HG03135 (cell line): ENCODE results near the gene FAM186B.

ENCODE experiments used
- ATAC-seq: cut with Tn5 transposase; IDR thresholded peaks from one replicate; pipeline ENCODE4 v1.9.1; 2021; ENCODE audit warnings: mild to moderate bottlenecking, moderate library complexity; ENCODE audit not compliant: unreplicated experiment

FAM186B gene

GRCh38 chr12:49609875-49610154 is 4.4 kb upstream of the FAM186B start:
- no peak for ATAC-seq

- ATAC-seq, result no peak
These were observed 3.8 kb upstream of the FAM186B start for GRCh38 chr12:49609059-49609874.

- no peak for ATAC-seq
These were observed 583 bp downstream of the FAM186B start for GRCh38 chr12:49604856-49605255.

GRCh38 chr12:49603721-49604120 is 1.7 kb downstream of the FAM186B start:
- ATAC-seq, result no peak

- no peak for ATAC-seq
These were observed 5.5 kb downstream of the FAM186B start for GRCh38 chr12:49599961-49600360.

- ATAC-seq, result no peak
These were observed 6.9 kb downstream of the FAM186B start for GRCh38 chr12:49598527-49598926.

- no peak for ATAC-seq
These were observed 16.5 kb downstream of the FAM186B start for GRCh38 chr12:49588721-49589516.

GRCh38 chr12:49588281-49588680 is 17.2 kb downstream of the FAM186B start:
- ATAC-seq, result no peak

GRCh38 chr12:49587174-49587908 is 18.1 kb downstream of the FAM186B start:
- no peak for ATAC-seq

GRCh38 chr12:49585477-49586459 is 19.7 kb downstream of the FAM186B start:
- ATAC-seq, result no peak

- ATAC-seq, result no peak
These were observed 20.8 kb downstream of the FAM186B start for GRCh38 chr12:49584591-49584990.

- no peak for ATAC-seq
These were observed 21.9 kb downstream of the FAM186B start for GRCh38 chr12:49583366-49584094.

GRCh38 chr12:49582850-49583249 is 22.6 kb downstream of the FAM186B start:
- no peak for ATAC-seq

GRCh38 chr12:49582201-49582600 is 23.2 kb downstream of the FAM186B start:
- no peak for ATAC-seq

GRCh38 chr12:49580572-49581535 is 24.6 kb downstream of the FAM186B start:
- ATAC-seq, result no peak

- no peak for ATAC-seq
These were observed 26.8 kb downstream of the FAM186B start for GRCh38 chr12:49578471-49579112.

GRCh38 chr12:49577589-49578315 is 27.7 kb downstream of the FAM186B start:
- ATAC-seq, result no peak
